Loucy (cell line): ENCODE results near the gene SLC35B1.

Experiments
- H2AFZ ChIP-seq: fragments of 200-600 bp; sonication (generic); 2 replicates; pipeline ENCODE4 v1.6.0; 2016; ENCODE audit warnings: antibody characterized with exemption, mild to moderate bottlenecking, low read length, moderate library complexity
- H3F3A ChIP-seq: fragments of 200-600 bp; 2 replicates; pipeline ENCODE4 v1.6.0; 2016; ENCODE audit warnings: antibody characterized with exemption, low read depth, mild to moderate bottlenecking
- H3K27me3 ChIP-seq: fragments of 200-600 bp; sonication (generic); 2 replicates; pipeline ENCODE4 v1.6.1; 2014; ENCODE audit warnings: low read length, mild to moderate bottlenecking; ENCODE audit not compliant: insufficient read depth, poor library complexity, severe bottlenecking
- H3K36me3 ChIP-seq: fragments of 200-600 bp; sonication (generic); 2 replicates; pipeline ENCODE4 v1.6.1; 2016; ENCODE audit warnings: low read length; ENCODE audit not compliant: insufficient read depth
- H3K4me1 ChIP-seq: fragments of 200-600 bp; sonication (generic); 2 replicates; pipeline ENCODE4 v1.5.1; 2014; ENCODE audit warnings: low read length, mild to moderate bottlenecking; ENCODE audit not compliant: insufficient read depth, poor library complexity, severe bottlenecking
- H3K4me2 ChIP-seq: fragments of 200-600 bp; sonication (generic); 2 replicates; pipeline ENCODE4 v1.6.0; 2014; ENCODE audit warnings: antibody characterized with exemption, low read length, low read depth, mild to moderate bottlenecking; ENCODE audit not compliant: poor library complexity, severe bottlenecking
- H3K4me3 ChIP-seq: fragments of 200-600 bp; sonication (generic); 2 replicates; pipeline ENCODE4 v1.5.1; 2014; ENCODE audit warnings: low read length, mild to moderate bottlenecking, mixed read lengths; ENCODE audit not compliant: poor library complexity, severe bottlenecking
- H3K79me2 ChIP-seq: fragments of 200-600 bp; sonication (generic); 2 replicates; pipeline ENCODE4 v1.6.1; 2014; ENCODE audit warnings: low read length; ENCODE audit not compliant: insufficient read depth
- H3K9ac ChIP-seq: fragments of 200-600 bp; sonication (generic); 2 replicates; pipeline ENCODE4 v1.6.0; 2014; ENCODE audit warnings: mild to moderate bottlenecking, low read depth, low read length, moderate library complexity; ENCODE audit not compliant: poor library complexity, severe bottlenecking
- H3K9me2 ChIP-seq: fragments of 200-600 bp; sonication (generic); replicated peaks from 2 replicates; pipeline ENCODE4 v1.6.1; 2016; ENCODE audit warnings: low read depth, low read length, mixed read lengths
- H3K9me3 ChIP-seq: fragments of 200-600 bp; sonication (generic); 2 replicates; pipeline ENCODE4 v1.6.1; 2014; ENCODE audit warnings: mild to moderate bottlenecking, antibody characterized with exemption, low read length, low read depth; ENCODE audit not compliant: insufficient read depth
- H4K20me1 ChIP-seq: fragments of 200-600 bp; sonication (generic); 2 replicates; pipeline ENCODE4 v1.6.0; 2014; ENCODE audit warnings: antibody characterized with exemption, low read length, mild to moderate bottlenecking; ENCODE audit not compliant: insufficient read depth, poor library complexity, severe bottlenecking
- EZH2phosphoT487 ChIP-seq: fragments of 200-600 bp; IDR thresholded peaks from 2 replicates; pipeline ENCODE4 v1.6.1; 2018; ENCODE audit warnings: antibody characterized with exemption, mild to moderate bottlenecking, moderate library complexity, borderline replicate concordance
- TF ChIP-seq, protein P1 (sequence below): fragments of 200-600 bp; sonication (generic); conservative IDR thresholded peaks from 2 replicates; pipeline ENCODE4 v1.5.1; 2014; ENCODE audit warnings: mild to moderate bottlenecking, antibody characterized with exemption, low read length

SLC35B1 gene

DNA sequence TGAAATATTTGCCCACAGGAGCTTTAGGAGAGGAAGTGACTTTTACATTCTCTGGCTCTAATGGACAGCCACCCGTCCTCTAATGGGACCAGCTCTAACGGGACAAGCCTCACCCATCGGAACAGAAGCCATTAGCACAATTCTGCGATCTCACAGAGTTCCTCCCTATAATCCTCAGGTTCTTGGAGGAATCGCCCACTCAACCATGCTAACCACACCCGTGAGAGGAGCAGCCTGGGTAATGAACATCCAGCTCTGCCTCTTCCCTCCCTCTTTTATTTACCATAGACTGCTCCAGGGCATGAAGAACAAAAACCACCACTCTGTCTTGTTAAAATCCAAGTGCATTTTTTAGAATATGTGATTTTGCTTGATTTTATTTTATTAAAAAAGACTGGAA, 6.8 kb downstream of the SLC35B1 start:
- Histone ChIP-seq H3K4me2 (no peak overlapping the region), H3K4me3 (no peak overlapping the region), H3K9me3 (no peaks in the 10 kb centered on the region), H3K36me3 (peaks cover 46% of the 10 kb centered on the region), H3K9me2 (no peaks in the 10 kb centered on the region), H4K20me1 (no peaks in the 10 kb centered on the region), H3K79me2 (peaks cover 16% of the 10 kb centered on the region; the same call in 1 of the 2 replicates), H3K4me1 (peaks cover 7% of the 10 kb centered on the region), H3K9ac (no peak overlapping the region), H3F3A (no peaks in the 10 kb centered on the region), H3K27me3 (no peaks in the 10 kb centered on the region), H2AFZ (no peak overlapping the region)
- TF ChIP-seq, protein P1, sequence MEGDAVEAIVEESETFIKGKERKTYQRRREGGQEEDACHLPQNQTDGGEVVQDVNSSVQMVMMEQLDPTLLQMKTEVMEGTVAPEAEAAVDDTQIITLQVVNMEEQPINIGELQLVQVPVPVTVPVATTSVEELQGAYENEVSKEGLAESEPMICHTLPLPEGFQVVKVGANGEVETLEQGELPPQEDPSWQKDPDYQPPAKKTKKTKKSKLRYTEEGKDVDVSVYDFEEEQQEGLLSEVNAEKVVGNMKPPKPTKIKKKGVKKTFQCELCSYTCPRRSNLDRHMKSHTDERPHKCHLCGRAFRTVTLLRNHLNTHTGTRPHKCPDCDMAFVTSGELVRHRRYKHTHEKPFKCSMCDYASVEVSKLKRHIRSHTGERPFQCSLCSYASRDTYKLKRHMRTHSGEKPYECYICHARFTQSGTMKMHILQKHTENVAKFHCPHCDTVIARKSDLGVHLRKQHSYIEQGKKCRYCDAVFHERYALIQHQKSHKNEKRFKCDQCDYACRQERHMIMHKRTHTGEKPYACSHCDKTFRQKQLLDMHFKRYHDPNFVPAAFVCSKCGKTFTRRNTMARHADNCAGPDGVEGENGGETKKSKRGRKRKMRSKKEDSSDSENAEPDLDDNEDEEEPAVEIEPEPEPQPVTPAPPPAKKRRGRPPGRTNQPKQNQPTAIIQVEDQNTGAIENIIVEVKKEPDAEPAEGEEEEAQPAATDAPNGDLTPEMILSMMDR: no peak
- no peak for TF ChIP-seq EZH2phosphoT487

DNA sequence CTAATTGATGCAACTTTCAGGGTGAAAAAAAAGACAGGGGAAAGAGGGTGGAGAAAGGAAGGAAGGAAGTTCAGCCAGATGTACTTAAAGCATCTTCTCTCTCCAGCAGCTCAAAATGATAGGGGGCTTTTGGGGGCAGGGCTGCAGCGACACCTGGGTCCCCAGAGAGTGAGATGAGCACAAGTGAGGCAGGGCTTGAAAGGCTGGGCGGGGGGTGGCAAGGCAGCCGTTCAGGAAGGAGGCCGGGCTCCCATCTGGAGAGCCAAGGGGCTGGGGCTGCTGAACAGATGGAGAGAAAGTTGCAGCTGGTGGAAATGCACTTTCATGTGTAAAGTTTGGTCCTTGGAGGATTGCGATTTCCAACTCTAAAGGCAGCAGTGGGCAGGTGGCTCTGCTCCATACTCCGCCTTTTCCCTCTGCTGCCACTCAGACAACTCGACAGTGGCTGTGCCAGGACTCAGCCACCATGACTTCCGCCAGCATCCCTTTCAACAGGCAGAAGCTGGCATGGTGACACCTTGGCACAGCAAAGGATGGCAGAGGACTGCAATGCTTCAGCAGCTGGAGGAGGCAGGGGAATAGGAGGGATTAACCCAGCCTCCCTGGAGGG, 7.7 kb downstream of the SLC35B1 start:
- H3K36me3 ChIP-seq: peaks cover 45% of the 10 kb centered on the region
- H3K4me2 ChIP-seq: no peak overlapping the region
- H4K20me1 ChIP-seq: no peaks in the 10 kb centered on the region
- H3K27me3 ChIP-seq: no peaks in the 10 kb centered on the region
- H3K4me1 ChIP-seq: peaks cover 7% of the 10 kb centered on the region
- H2AFZ ChIP-seq: no peak overlapping the region
- TF ChIP-seq, protein P1: no peak
- no peak for TF ChIP-seq EZH2phosphoT487
- no peaks in the 10 kb centered on the region for H3F3A ChIP-seq
- H3K9me3 ChIP-seq: no peaks in the 10 kb centered on the region
- H3K79me2 ChIP-seq: peaks cover 7% of the 10 kb centered on the region; the same call in 1 of the 2 replicates
- no peak overlapping the region for H3K4me3 ChIP-seq
- no peak overlapping the region for H3K9ac ChIP-seq
- H3K9me2 ChIP-seq: no peaks in the 10 kb centered on the region

DNA sequence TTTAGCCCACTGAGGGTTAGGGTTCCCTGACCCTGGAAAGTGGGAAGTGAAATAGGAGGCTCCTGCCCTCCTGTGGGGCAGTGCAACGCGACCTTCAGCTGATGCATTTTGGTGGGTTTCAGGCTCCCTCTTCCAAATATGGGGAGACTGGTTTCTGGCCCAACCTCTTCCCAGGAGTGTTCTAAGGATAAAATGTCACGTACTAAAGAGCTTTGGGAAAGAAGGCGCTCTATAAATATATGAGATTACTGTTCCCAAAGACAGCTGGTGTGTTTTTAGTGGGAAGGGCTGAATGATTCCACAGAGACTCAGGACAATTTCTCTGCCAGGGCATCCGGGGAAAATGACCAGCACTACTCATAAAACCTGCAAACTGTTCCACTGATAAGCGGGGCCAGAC, 9.8 kb downstream of the SLC35B1 start:
- Histone ChIP-seq H3K36me3 (peaks cover 29% of the 10 kb centered on the region), H3K27me3 (no peaks in the 10 kb centered on the region), H3K4me2 (no peak overlapping the region), H2AFZ (no peak overlapping the region), H3K9ac (no peak overlapping the region), H3K4me3 (no peak overlapping the region), H3F3A (no peaks in the 10 kb centered on the region), H3K9me3 (no peaks in the 10 kb centered on the region), H4K20me1 (no peaks in the 10 kb centered on the region), H3K9me2 (no peaks in the 10 kb centered on the region), H3K79me2 (no peaks in the 10 kb centered on the region), H3K4me1 (peaks cover 7% of the 10 kb centered on the region)
- no peak for TF ChIP-seq EZH2phosphoT487
- TF ChIP-seq, protein P1: no peak
